ENCODE results near the gene NCOA5.
A peak's percentile ranks its signal among the peaks of the same experiment; 100 is the strongest.

DNA sequence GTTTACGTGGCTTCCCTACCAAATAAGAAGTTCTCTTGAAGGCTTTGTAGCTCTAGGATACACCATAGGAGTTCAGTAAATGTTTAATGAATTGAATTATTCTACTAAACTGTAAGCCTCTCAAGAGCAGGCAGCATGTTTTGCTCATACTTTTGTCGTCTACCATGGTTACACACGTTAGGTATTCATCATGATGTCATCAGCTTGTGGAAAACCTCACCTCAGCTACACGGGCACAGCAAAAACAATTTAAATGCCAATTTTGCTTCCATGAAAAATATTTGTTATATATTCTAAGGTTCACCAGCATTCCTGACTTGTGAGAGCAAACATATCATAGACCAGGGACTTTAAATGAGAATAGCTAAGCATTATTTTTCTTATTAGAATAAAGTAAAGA lies 16.7 kb downstream of the NCOA5 start:
- no peak for TF ChIP-seq ZNF747 (tag by site-specific recombination; IDR thresholded peaks at IDR 0.05)
- TF ChIP-seq, protein P1, sequence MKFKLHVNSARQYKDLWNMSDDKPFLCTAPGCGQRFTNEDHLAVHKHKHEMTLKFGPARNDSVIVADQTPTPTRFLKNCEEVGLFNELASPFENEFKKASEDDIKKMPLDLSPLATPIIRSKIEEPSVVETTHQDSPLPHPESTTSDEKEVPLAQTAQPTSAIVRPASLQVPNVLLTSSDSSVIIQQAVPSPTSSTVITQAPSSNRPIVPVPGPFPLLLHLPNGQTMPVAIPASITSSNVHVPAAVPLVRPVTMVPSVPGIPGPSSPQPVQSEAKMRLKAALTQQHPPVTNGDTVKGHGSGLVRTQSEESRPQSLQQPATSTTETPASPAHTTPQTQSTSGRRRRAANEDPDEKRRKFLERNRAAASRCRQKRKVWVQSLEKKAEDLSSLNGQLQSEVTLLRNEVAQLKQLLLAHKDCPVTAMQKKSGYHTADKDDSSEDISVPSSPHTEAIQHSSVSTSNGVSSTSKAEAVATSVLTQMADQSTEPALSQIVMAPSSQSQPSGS (tag by site-specific recombination; IDR thresholded peaks at IDR 0.05; ENCODE audit: low read depth) = peak; percentile 76
- TF ChIP-seq, protein P2, sequence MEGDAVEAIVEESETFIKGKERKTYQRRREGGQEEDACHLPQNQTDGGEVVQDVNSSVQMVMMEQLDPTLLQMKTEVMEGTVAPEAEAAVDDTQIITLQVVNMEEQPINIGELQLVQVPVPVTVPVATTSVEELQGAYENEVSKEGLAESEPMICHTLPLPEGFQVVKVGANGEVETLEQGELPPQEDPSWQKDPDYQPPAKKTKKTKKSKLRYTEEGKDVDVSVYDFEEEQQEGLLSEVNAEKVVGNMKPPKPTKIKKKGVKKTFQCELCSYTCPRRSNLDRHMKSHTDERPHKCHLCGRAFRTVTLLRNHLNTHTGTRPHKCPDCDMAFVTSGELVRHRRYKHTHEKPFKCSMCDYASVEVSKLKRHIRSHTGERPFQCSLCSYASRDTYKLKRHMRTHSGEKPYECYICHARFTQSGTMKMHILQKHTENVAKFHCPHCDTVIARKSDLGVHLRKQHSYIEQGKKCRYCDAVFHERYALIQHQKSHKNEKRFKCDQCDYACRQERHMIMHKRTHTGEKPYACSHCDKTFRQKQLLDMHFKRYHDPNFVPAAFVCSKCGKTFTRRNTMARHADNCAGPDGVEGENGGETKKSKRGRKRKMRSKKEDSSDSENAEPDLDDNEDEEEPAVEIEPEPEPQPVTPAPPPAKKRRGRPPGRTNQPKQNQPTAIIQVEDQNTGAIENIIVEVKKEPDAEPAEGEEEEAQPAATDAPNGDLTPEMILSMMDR (tag by site-specific recombination; IDR thresholded peaks at IDR 0.05) = no peak
- no peak for TF ChIP-seq BCL11A (tag by site-specific recombination; IDR thresholded peaks at IDR 0.05; ENCODE audit: low read depth)
- TF ChIP-seq TCF7L2 (IDR thresholded peaks at IDR 0.05; ENCODE audit: borderline replicate concordance, low read depth, low read length) = no peak
- TF ChIP-seq, protein P3, sequence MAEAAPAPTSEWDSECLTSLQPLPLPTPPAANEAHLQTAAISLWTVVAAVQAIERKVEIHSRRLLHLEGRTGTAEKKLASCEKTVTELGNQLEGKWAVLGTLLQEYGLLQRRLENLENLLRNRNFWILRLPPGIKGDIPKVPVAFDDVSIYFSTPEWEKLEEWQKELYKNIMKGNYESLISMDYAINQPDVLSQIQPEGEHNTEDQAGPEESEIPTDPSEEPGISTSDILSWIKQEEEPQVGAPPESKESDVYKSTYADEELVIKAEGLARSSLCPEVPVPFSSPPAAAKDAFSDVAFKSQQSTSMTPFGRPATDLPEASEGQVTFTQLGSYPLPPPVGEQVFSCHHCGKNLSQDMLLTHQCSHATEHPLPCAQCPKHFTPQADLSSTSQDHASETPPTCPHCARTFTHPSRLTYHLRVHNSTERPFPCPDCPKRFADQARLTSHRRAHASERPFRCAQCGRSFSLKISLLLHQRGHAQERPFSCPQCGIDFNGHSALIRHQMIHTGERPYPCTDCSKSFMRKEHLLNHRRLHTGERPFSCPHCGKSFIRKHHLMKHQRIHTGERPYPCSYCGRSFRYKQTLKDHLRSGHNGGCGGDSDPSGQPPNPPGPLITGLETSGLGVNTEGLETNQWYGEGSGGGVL (tag by site-specific recombination; IDR thresholded peaks at IDR 0.05) = no peak

All from HEK293 (cell line).